HepG2 (cell line): ENCODE measurements around the gene RNF114. TPM values are rescaled to one million over a fixed set of nuclear protein-coding genes. Genes with fewer than 3 reads are reported as not detected.

ENCODE experiments used
- EZH2 ChIP-seq: conservative IDR thresholded peaks from 2 replicates; pipeline ENCODE4 v1.6.1; 2012; ENCODE audit warnings: mild to moderate bottlenecking, low read depth, low read length, moderate library complexity
- HDAC1 ChIP-seq: sonication (generic); formaldehyde crosslinking; IDR thresholded peaks from 2 replicates; pipeline ENCODE4 v1.5.1; 2020; ENCODE audit warnings: mild to moderate bottlenecking, missing genetic modification reagents
- MTA1 ChIP-seq: sonication (generic); formaldehyde crosslinking; IDR thresholded peaks from 2 replicates; pipeline ENCODE4 v1.4.0; 2020; ENCODE audit warnings: missing genetic modification reagents, mild to moderate bottlenecking, borderline replicate concordance
- POLR2AphosphoS5 ChIP-seq: IDR thresholded peaks from 2 replicates; pipeline ENCODE4 v1.6.1; 2012; ENCODE audit warnings: low read depth, low read length
- RARA ChIP-seq: IDR thresholded peaks from 2 replicates; pipeline ENCODE4 v1.6.1; 2016; ENCODE audit warnings: missing genetic modification reagents, missing compliant biosample characterization
- SETDB1 ChIP-seq: sonication (generic); formaldehyde crosslinking; IDR thresholded peaks from 2 replicates; pipeline ENCODE4 v1.5.1; 2020; ENCODE audit warnings: missing genetic modification reagents, mild to moderate bottlenecking, borderline replicate concordance
- SIN3B ChIP-seq: fragments of 150-350 bp; IDR thresholded peaks from 2 replicates; pipeline ENCODE4 v1.6.1; 2014; ENCODE audit warnings: low read length
- ZNF333 ChIP-seq: sonication (generic); formaldehyde crosslinking; IDR thresholded peaks from 2 replicates; pipeline ENCODE4 v1.4.0; 2020; ENCODE audit warnings: mild to moderate bottlenecking, missing genetic modification reagents, borderline replicate concordance
- ZNF451 ChIP-seq: sonication (generic); formaldehyde crosslinking; IDR thresholded peaks from 2 replicates; pipeline ENCODE4 v1.5.0; 2020; ENCODE audit warnings: mild to moderate bottlenecking, missing genetic modification reagents
- ZNF501 ChIP-seq: sonication (generic); formaldehyde crosslinking; IDR thresholded peaks from 2 replicates; pipeline ENCODE4 v1.5.1; 2020; ENCODE audit warnings: mild to moderate bottlenecking, moderate library complexity, missing genetic modification reagents
- ZNF510 ChIP-seq: sonication (generic); formaldehyde crosslinking; IDR thresholded peaks from 2 replicates; pipeline ENCODE4 v1.4.0; 2020; ENCODE audit warnings: low read depth, mild to moderate bottlenecking, missing genetic modification reagents
- ZNF75D ChIP-seq: sonication (generic); formaldehyde crosslinking; IDR thresholded peaks from 2 replicates; pipeline ENCODE4 v1.8.1; 2023; ENCODE audit warnings: missing genetic modification reagents, mild to moderate bottlenecking, borderline replicate concordance
- ZNF891 ChIP-seq: sonication (generic); formaldehyde crosslinking; IDR thresholded peaks from 2 replicates; pipeline ENCODE4 v1.5.0; 2020; ENCODE audit warnings: mild to moderate bottlenecking, missing genetic modification reagents
- polyA plus RNA-seq, 8 experiments: library from polyadenylated mRNA; depleted of rRNA in 3 of 8; stranded (reverse) in 7 of 8; unstranded in 1 of 8; fragments of >200 nt; fragmentation: Illumina TruSeq in 4 of 8; extraction: Trizol in 4 of 8; gene quantifications; 2 replicates each; pipeline versions ENCODE4 v1.2.1 to v1.2.3, GENCODE V29; 2011 to 2016; ENCODE audit warnings: low read depth in 4 of 8, missing spikeins in 1 of 8, mixed read lengths in 1 of 8; ENCODE audit not compliant: insufficient read depth in 1 of 8
- total RNA-seq, 5 experiments: library from RNA; depleted of rRNA; stranded (reverse); fragments of >200 nt; fragmentation: Illumina TruSeq; extraction: Trizol; gene quantifications; 2 replicates each; pipeline ENCODE4 v1.2.3, GENCODE V29; 2016; ENCODE audit warnings: low read depth in 1 of 5
- TF ChIP-seq, protein P1 (sequence below): sonication (generic); formaldehyde crosslinking; IDR thresholded peaks from 2 replicates; pipeline ENCODE4 v1.9.0; 2021; ENCODE audit warnings: mild to moderate bottlenecking, missing genetic modification reagents
- TF ChIP-seq, protein P2 (sequence below): sonication (generic); formaldehyde crosslinking; IDR thresholded peaks from 2 replicates; pipeline ENCODE4 v1.4.0; 2020; ENCODE audit warnings: missing genetic modification reagents, borderline replicate concordance
- TF ChIP-seq, protein P3 (sequence below): sonication (generic); formaldehyde crosslinking; IDR thresholded peaks from 2 replicates; pipeline ENCODE4 v1.5.0; 2020; ENCODE audit warnings: missing genetic modification reagents
- TF ChIP-seq, protein P4 (sequence below): IDR thresholded peaks from 2 replicates; pipeline ENCODE4 v1.6.1; 2016; ENCODE audit warnings: mild to moderate bottlenecking

RNF114 gene
- total and polyA plus RNA-seq, 2 of the 13 experiments (the other 11 are each of a cell fraction or from before 2014, with no cell fraction given) = 119 to 126 TPM

DNA sequence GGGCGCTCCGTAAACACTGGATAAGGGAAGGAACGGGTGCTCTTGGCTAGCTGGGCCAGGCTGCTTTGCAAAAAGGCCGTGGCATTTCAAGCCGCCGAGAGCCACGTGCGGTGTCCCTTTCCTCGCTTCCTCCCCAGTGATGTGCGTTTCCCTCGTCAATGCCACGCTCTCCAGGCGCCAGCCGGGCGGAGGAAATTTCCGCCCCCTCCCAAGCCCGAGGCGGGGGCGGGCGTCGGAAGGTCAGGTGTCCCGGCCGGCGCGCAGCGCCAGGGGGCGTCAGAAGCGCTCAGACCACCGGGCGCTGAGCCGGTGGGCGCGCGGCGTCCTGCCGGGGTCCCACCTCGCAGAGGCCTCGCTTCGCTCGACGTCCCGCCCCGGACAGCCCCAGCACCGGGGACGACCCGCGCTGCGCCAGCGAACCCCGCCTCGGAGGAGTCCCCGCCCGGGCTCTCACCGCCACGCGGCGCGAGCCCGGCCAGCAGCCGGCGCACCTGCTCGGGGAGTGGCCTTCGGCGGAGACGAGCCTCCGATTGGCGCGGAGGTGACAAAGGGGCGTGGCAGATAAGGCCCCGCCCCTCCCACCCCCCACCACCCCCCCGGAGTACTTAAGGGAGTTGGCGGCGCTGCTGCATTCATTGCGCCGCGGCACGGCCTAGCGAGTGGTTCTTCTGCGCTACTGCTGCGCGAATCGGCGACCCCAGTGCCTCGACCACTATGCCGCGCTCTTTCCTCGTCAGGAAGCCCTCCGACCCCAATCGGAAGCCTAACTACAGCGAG is 46.3 kb downstream of the RNF114 start, which contains the start of gene SNAI1 (continued):
- TF ChIP-seq, protein P1, sequence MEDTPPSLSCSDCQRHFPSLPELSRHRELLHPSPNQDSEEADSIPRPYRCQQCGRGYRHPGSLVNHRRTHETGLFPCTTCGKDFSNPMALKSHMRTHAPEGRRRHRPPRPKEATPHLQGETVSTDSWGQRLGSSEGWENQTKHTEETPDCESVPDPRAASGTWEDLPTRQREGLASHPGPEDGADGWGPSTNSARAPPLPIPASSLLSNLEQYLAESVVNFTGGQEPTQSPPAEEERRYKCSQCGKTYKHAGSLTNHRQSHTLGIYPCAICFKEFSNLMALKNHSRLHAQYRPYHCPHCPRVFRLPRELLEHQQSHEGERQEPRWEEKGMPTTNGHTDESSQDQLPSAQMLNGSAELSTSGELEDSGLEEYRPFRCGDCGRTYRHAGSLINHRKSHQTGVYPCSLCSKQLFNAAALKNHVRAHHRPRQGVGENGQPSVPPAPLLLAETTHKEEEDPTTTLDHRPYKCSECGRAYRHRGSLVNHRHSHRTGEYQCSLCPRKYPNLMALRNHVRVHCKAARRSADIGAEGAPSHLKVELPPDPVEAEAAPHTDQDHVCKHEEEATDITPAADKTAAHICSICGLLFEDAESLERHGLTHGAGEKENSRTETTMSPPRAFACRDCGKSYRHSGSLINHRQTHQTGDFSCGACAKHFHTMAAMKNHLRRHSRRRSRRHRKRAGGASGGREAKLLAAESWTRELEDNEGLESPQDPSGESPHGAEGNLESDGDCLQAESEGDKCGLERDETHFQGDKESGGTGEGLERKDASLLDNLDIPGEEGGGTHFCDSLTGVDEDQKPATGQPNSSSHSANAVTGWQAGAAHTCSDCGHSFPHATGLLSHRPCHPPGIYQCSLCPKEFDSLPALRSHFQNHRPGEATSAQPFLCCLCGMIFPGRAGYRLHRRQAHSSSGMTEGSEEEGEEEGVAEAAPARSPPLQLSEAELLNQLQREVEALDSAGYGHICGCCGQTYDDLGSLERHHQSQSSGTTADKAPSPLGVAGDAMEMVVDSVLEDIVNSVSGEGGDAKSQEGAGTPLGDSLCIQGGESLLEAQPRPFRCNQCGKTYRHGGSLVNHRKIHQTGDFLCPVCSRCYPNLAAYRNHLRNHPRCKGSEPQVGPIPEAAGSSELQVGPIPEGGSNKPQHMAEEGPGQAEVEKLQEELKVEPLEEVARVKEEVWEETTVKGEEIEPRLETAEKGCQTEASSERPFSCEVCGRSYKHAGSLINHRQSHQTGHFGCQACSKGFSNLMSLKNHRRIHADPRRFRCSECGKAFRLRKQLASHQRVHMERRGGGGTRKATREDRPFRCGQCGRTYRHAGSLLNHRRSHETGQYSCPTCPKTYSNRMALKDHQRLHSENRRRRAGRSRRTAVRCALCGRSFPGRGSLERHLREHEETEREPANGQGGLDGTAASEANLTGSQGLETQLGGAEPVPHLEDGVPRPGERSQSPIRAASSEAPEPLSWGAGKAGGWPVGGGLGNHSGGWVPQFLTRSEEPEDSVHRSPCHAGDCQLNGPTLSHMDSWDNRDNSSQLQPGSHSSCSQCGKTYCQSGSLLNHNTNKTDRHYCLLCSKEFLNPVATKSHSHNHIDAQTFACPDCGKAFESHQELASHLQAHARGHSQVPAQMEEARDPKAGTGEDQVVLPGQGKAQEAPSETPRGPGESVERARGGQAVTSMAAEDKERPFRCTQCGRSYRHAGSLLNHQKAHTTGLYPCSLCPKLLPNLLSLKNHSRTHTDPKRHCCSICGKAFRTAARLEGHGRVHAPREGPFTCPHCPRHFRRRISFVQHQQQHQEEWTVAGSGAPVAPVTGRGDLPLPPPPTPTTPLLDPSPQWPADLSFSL (CRISPR knock-in tag) = no peak
- TF ChIP-seq ZNF510 (CRISPR knock-in tag) = peak; percentile 60
- TF ChIP-seq ZNF891 (CRISPR knock-in tag) = peak; percentile 93
- TF ChIP-seq EZH2 = no peak
- TF ChIP-seq RARA (CRISPR knock-in tag) = peak; percentile 48
- no peak; the same call in 1 of the 2 replicates for TF ChIP-seq ZNF333 (CRISPR knock-in tag)
- TF ChIP-seq ZNF451 (CRISPR knock-in tag) = peak; percentile 98
- TF ChIP-seq POLR2AphosphoS5 = peak; percentile 98
- no peak; the same call in 1 of the 2 replicates for TF ChIP-seq ZNF75D (CRISPR knock-in tag)
- TF ChIP-seq, protein P2, sequence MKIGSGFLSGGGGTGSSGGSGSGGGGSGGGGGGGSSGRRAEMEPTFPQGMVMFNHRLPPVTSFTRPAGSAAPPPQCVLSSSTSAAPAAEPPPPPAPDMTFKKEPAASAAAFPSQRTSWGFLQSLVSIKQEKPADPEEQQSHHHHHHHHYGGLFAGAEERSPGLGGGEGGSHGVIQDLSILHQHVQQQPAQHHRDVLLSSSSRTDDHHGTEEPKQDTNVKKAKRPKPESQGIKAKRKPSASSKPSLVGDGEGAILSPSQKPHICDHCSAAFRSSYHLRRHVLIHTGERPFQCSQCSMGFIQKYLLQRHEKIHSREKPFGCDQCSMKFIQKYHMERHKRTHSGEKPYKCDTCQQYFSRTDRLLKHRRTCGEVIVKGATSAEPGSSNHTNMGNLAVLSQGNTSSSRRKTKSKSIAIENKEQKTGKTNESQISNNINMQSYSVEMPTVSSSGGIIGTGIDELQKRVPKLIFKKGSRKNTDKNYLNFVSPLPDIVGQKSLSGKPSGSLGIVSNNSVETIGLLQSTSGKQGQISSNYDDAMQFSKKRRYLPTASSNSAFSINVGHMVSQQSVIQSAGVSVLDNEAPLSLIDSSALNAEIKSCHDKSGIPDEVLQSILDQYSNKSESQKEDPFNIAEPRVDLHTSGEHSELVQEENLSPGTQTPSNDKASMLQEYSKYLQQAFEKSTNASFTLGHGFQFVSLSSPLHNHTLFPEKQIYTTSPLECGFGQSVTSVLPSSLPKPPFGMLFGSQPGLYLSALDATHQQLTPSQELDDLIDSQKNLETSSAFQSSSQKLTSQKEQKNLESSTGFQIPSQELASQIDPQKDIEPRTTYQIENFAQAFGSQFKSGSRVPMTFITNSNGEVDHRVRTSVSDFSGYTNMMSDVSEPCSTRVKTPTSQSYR (CRISPR knock-in tag) = peak; percentile 37; the same call in 1 of the 2 replicates
- no peak; the same call in 1 of the 2 replicates for TF ChIP-seq SETDB1 (CRISPR knock-in tag)
- no peak for TF ChIP-seq ZNF501 (CRISPR knock-in tag)
- TF ChIP-seq, protein P3, sequence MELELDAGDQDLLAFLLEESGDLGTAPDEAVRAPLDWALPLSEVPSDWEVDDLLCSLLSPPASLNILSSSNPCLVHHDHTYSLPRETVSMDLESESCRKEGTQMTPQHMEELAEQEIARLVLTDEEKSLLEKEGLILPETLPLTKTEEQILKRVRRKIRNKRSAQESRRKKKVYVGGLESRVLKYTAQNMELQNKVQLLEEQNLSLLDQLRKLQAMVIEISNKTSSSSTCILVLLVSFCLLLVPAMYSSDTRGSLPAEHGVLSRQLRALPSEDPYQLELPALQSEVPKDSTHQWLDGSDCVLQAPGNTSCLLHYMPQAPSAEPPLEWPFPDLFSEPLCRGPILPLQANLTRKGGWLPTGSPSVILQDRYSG (CRISPR knock-in tag) = peak; percentile 99
- TF ChIP-seq MTA1 (CRISPR knock-in tag) = peak; percentile 81; the same call in 1 of the 2 replicates
- TF ChIP-seq, protein P4, sequence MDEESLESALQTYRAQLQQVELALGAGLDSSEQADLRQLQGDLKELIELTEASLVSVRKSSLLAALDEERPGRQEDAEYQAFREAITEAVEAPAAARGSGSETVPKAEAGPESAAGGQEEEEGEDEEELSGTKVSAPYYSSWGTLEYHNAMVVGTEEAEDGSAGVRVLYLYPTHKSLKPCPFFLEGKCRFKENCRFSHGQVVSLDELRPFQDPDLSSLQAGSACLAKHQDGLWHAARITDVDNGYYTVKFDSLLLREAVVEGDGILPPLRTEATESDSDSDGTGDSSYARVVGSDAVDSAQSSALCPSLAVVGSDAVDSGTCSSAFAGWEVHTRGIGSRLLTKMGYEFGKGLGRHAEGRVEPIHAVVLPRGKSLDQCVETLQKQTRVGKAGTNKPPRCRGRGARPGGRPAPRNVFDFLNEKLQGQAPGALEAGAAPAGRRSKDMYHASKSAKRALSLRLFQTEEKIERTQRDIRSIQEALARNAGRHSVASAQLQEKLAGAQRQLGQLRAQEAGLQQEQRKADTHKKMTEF = peak; percentile 88
- TF ChIP-seq SIN3B = no peak
- TF ChIP-seq HDAC1 = no peak; the same call in none of the 2 replicates
